HS-5 (cell line): ENCODE measurements around the gene ADD2.
"Not testable (repeated sequence)": the region's sequence is repeated elsewhere in the genome, so short reads cannot be mapped to it uniquely, and the experiment has no call there.

ENCODE experiments used
- DNase-seq: peaks from one replicate; pipeline ENCODE4 v3.0.0-alpha.2; 2012; ENCODE audit warnings: low read depth

ADD2 gene

GRCh38 chr2:70767699-70768589, at the start of gene ADD2:
TSS of gene ADD2 (minus strand) at chr2:70768200. CDS start at chr2:70706408, 61,792 bp downstream.
- DNase-seq, result no peak

- DNase-seq, result no peak
Measured at GRCh38 chr2:70817284-70817954, 49.4 kb upstream of the ADD2 start.

GRCh38 chr2:70816726-70817125, 48.7 kb upstream of the ADD2 start:
- no peak for DNase-seq

- DNase-seq, result no peak
Measured at GRCh38 chr2:70808983-70809958, 41.3 kb upstream of the ADD2 start.

GRCh38 chr2:70807828-70808118, 39.8 kb upstream of the ADD2 start:
- no peak for DNase-seq

- DNase-seq, result no peak
Measured at GRCh38 chr2:70807102-70807827, 39.3 kb upstream of the ADD2 start.

- no peak for DNase-seq
Measured at GRCh38 chr2:70806620-70807019, 38.6 kb upstream of the ADD2 start.

- no peak for DNase-seq
Measured at GRCh38 chr2:70806013-70806412, 38.0 kb upstream of the ADD2 start.

GRCh38 chr2:70801607-70802263, 33.7 kb upstream of the ADD2 start:
- DNase-seq, result no peak

- DNase-seq, result no peak
Measured at GRCh38 chr2:70799706-70800105, 31.7 kb upstream of the ADD2 start.

- not testable (repeated sequence) for DNase-seq
Measured at GRCh38 chr2:70797996-70798395, 30.0 kb upstream of the ADD2 start.

GRCh38 chr2:70797506-70797905, 29.5 kb upstream of the ADD2 start:
- no peak for DNase-seq

- no peak for DNase-seq
Measured at GRCh38 chr2:70796262-70796661, 28.3 kb upstream of the ADD2 start.

- DNase-seq, result no peak
Measured at GRCh38 chr2:70795164-70795995, 27.4 kb upstream of the ADD2 start.

GRCh38 chr2:70793450-70793849, 25.4 kb upstream of the ADD2 start:
- no peak for DNase-seq

GRCh38 chr2:70790136-70790828, 22.3 kb upstream of the ADD2 start, which contains the start of gene FIGLA:
TSS of gene FIGLA (minus strand) at chr2:70790643. CDS start at chr2:70790638, 5 bp downstream.
- no peak for DNase-seq

GRCh38 chr2:70789304-70790135, 21.5 kb upstream of the ADD2 start:
- peak; percentile 18 for DNase-seq

- DNase-seq, result no peak
Measured at GRCh38 chr2:70785137-70785911, 17.3 kb upstream of the ADD2 start.
